Measurements from ENCODE around the gene SKAP1.

GRCh38 chr17:48382989-48383388 lies 47.0 kb downstream of the SKAP1 start:
- TF ChIP-seq CTCF (IDR thresholded peaks at IDR 0.05 in 4 of 5, conservative IDR thresholded peaks at IDR 0.05 in 1 of 5) (no peak), POLR2A (IDR thresholded peaks at IDR 0.05) (no peak)

Measured in gastrocnemius medialis (tissue), 4 donors.